ENCODE results near the gene SFXN3. TPM values are rescaled to one million over a fixed set of nuclear protein-coding genes. Genes with fewer than 3 reads are reported as not detected.
A peak's percentile ranks its signal among the peaks of the same experiment; 100 is the strongest.

Gene SFXN3
- total and polyA plus RNA-seq, 2 of the 13 experiments (the other 11 are each of a cell fraction or from before 2014, with no cell fraction given): 16.8 to 71.5 TPM

DNA sequence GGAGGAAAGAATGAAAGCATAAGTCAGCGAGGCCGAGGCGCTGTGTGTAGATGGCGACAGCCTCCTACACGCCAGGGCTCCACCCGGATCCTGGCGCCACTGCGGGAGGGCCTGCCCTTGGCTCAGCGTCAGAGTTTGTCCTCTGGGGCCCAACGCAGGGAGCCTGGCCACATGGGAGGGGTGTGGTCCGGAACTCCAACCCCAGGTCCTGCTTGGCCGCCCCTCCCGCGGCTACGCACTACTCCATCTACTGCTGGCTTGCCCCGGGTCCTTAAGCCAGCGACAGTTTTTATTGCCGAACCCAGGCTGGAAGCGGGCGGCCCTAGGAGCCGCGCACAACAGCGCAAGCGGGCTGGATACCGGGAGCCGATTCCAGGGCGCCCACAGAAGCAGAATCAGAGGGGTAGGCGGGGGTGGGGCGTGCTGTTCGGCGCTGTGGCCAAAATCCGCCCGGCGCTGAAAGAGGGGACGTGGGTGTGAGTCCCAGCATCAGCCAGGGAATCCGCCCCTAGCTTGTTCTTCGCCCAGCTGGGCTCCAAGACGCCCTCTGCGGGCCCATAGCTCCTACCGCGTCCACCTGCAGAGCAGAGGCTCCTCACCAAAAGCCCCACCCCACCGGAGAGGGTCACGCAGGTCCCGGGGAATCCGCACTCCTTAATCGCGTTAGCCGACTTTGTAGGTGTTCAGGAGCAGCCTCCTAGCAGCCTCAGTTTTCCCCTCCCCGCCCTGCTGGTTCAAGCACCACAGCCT, 35.3 kb downstream of the SFXN3 start (continued):
- TF ChIP-seq POLR2G (IDR thresholded peaks at IDR 0.05; ENCODE audit: low read depth, low read length) (peak; percentile 85), NFRKB (IDR thresholded peaks at IDR 0.05) (no peak), NFYC (CRISPR knock-in tag; IDR thresholded peaks at IDR 0.05) (no peak; the same call in 1 of the 2 replicates), ZMAT3 (CRISPR knock-in tag; conservative IDR thresholded peaks at IDR 0.05) (peak; percentile 66; the same call in 1 of the 2 replicates), ZNF691 (CRISPR knock-in tag; IDR thresholded peaks at IDR 0.05; ENCODE audit: borderline replicate concordance, low read depth) (peak; percentile 62; the same call in 1 of the 2 replicates), SRY (CRISPR knock-in tag; IDR thresholded peaks at IDR 0.05) (peak; percentile 77), ZNF34 (CRISPR knock-in tag; IDR thresholded peaks at IDR 0.05; ENCODE audit: borderline replicate concordance) (no peak), ZNF280B (CRISPR knock-in tag; IDR thresholded peaks at IDR 0.05; ENCODE audit: borderline replicate concordance) (peak; percentile 59; the same call in 1 of the 2 replicates), HMG20A (CRISPR knock-in tag; IDR thresholded peaks at IDR 0.05; ENCODE audit: borderline replicate concordance) (no peak), ZNF709 (CRISPR knock-in tag; IDR thresholded peaks at IDR 0.05) (peak; percentile 19; the same call in 1 of the 2 replicates), ZNF766 (CRISPR knock-in tag; IDR thresholded peaks at IDR 0.05; ENCODE audit: borderline replicate concordance) (peak; percentile 82; the same call in 1 of the 2 replicates), ZNF160 (CRISPR knock-in tag; IDR thresholded peaks at IDR 0.05) (peak; percentile 66; the same call in 1 of the 2 replicates), FOXO4 (CRISPR knock-in tag; conservative IDR thresholded peaks at IDR 0.05) (0 out of 2 replicates have a peak, but pooled peaks have one; percentile 60), ZNF280D (CRISPR knock-in tag; IDR thresholded peaks at IDR 0.05) (peak; percentile 72; the same call in 1 of the 2 replicates), SP140L (CRISPR knock-in tag; IDR thresholded peaks at IDR 0.05; ENCODE audit: borderline replicate concordance) (0 out of 2 replicates have a peak, but pooled peaks have one; percentile 49), GMEB1 (CRISPR knock-in tag; IDR thresholded peaks at IDR 0.05; ENCODE audit: borderline replicate concordance) (peak; percentile 54; the same call in 1 of the 2 replicates)
- TF ChIP-seq, protein P1, sequence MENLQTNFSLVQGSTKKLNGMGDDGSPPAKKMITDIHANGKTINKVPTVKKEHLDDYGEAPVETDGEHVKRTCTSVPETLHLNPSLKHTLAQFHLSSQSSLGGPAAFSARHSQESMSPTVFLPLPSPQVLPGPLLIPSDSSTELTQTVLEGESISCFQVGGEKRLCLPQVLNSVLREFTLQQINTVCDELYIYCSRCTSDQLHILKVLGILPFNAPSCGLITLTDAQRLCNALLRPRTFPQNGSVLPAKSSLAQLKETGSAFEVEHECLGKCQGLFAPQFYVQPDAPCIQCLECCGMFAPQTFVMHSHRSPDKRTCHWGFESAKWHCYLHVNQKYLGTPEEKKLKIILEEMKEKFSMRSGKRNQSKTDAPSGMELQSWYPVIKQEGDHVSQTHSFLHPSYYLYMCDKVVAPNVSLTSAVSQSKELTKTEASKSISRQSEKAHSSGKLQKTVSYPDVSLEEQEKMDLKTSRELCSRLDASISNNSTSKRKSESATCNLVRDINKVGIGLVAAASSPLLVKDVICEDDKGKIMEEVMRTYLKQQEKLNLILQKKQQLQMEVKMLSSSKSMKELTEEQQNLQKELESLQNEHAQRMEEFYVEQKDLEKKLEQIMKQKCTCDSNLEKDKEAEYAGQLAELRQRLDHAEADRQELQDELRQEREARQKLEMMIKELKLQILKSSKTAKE (CRISPR knock-in tag; IDR thresholded peaks at IDR 0.05; ENCODE audit: borderline replicate concordance): no peak
